Activated naive CD8-positive, alpha-beta T cell treated with anti-CD3 and anti-CD28 coated beads, Interleukin-2, amount 10 ng/mL, durations not matched to agents 7 days and 5 days (primary cell): ENCODE measurements around the gene GOLPH3L. TPM values are rescaled to one million over a fixed set of nuclear protein-coding genes. Genes with fewer than 3 reads are reported as not detected.
"Not testable (repeated sequence)": the region's sequence is repeated elsewhere in the genome, so short reads cannot be mapped to it uniquely, and the experiment has no call there.

Experiments
- ATAC-seq: fragments of 150-1000 bp; cut with Tn5 transposase; one replicate; pipeline ENCODE4 v1.10.0; 2021; ENCODE audit warnings: low read depth, moderate library complexity
- POLR2A ChIA-PET: fragments of 350-600 bp; sonication (Branson Sonifier 250); formaldehyde crosslinking; loops from one replicate; lab custom pipeline; 2021; ENCODE audit warnings: antibody characterized with exemption; lab: Charles Lee
- DNase-seq: peaks from one replicate; pipeline ENCODE4 v3.0.0; 2021
- H3K27ac Mint-ChIP-seq: one replicate; pipeline ENCODE4 v1.8.0; 2022; ENCODE audit warnings: mild to moderate bottlenecking, mixed read lengths
- H3K27me3 Mint-ChIP-seq: one replicate; pipeline ENCODE4 v1.8.0; 2022; ENCODE audit warnings: mild to moderate bottlenecking, moderate library complexity, mixed read lengths
- H3K36me3 Mint-ChIP-seq: one replicate; pipeline ENCODE4 v1.8.0; 2021; ENCODE audit warnings: mild to moderate bottlenecking, mixed read lengths
- H3K4me1 Mint-ChIP-seq: one replicate; pipeline ENCODE4 v1.8.0; 2021; ENCODE audit warnings: mixed read lengths
- H3K4me3 Mint-ChIP-seq: one replicate; pipeline ENCODE4 v1.8.0; 2022; ENCODE audit warnings: mild to moderate bottlenecking, moderate library complexity, mixed read lengths
- H3K9me3 Mint-ChIP-seq: one replicate; pipeline ENCODE4 v1.8.0; 2021; ENCODE audit warnings: mixed read lengths
- total RNA-seq, 2 experiments: library from RNA; stranded (reverse); gene quantifications; one replicate each; pipeline ENCODE4 v1.2.3, GENCODE V29; 2021

Gene GOLPH3L
- total RNA-seq, result 10 to 100 TPM; 22.2 to 22.6 TPM

- DNase-seq, result peak; percentile 79
- POLR2A ChIA-PET, result interaction anchor here (0.6 to 2.4 kb wide), 11 partner anchors 11 to 333 kb away, joined by 3 to 15 read pairs (median 4); partner anchors contain the start of genes ENSA, MCL1, RPRD2 and SETDB1
- Mint-ChIP-seq H3K4me1 (peaks cover 18% of the 10 kb centered on the region), H3K4me3 (peak within 1 kb of the TSS; percentile 99), H3K27ac (peak within 1 kb of the TSS; percentile 90), H3K9me3 (no peaks in the 10 kb centered on the region), H3K27me3 (peaks cover 12% of the 10 kb centered on the region), H3K36me3 (peaks cover 7% of the 10 kb centered on the region)
- ATAC-seq, result peak; percentile 100
Measured at GRCh38 chr1:150696995-150697927, at the start of gene GOLPH3L. Gene GOLPH3L (minus strand): TSS chr1:150697154. CDS start chr1:150694838, 2,316 bp downstream.

GRCh38 chr1:150730130-150730721, 33.3 kb upstream of the GOLPH3L start:
- H3K36me3 Mint-ChIP-seq, result peaks cover 1% of the 10 kb centered on the region
- DNase-seq, result no peak
- peaks cover under 1% of the 10 kb centered on the region for H3K4me1 Mint-ChIP-seq
- no peak for ATAC-seq
- no peaks in the 10 kb centered on the region for H3K27me3 Mint-ChIP-seq
- no peak overlapping the region for H3K4me3 Mint-ChIP-seq
- POLR2A ChIA-PET, result no interaction called here
- no peak overlapping the region for H3K27ac Mint-ChIP-seq
- no peaks in the 10 kb centered on the region for H3K9me3 Mint-ChIP-seq

GRCh38 chr1:150724336-150724735, 27.4 kb upstream of the GOLPH3L start:
- POLR2A ChIA-PET, result interaction anchor here (0.6 kb wide), 1 partner anchor 150 kb away, joined by 3 read pairs; no protein-coding TSS in a partner anchor

GRCh38 chr1:150720703-150721102, 23.7 kb upstream of the GOLPH3L start, which contains the start of gene HORMAD1:
Gene HORMAD1 (minus strand): TSS chr1:150720895. CDS start chr1:150719505, 1,390 bp downstream.
- Mint-ChIP-seq H3K36me3 (peaks cover 2% of the 10 kb centered on the region), H3K27ac (no peak within 1 kb of the TSS), H3K4me1 (no peaks in the 10 kb centered on the region), H3K27me3 (peaks cover 2% of the 10 kb centered on the region), H3K4me3 (no peak within 1 kb of the TSS), H3K9me3 (no peaks in the 10 kb centered on the region)
- no peak for DNase-seq
- no peak for ATAC-seq
- POLR2A ChIA-PET, result no interaction called here

More at GRCh38 chr1:150724336-150724735, 27.4 kb upstream of the GOLPH3L start:
- Mint-ChIP-seq H3K4me3 (no peak overlapping the region), H3K36me3 (peaks cover 2% of the 10 kb centered on the region), H3K9me3 (no peaks in the 10 kb centered on the region), H3K4me1 (no peaks in the 10 kb centered on the region), H3K27ac (no peak overlapping the region), H3K27me3 (peaks cover 2% of the 10 kb centered on the region)
- ATAC-seq, result no peak
- no peak for DNase-seq

DNA sequence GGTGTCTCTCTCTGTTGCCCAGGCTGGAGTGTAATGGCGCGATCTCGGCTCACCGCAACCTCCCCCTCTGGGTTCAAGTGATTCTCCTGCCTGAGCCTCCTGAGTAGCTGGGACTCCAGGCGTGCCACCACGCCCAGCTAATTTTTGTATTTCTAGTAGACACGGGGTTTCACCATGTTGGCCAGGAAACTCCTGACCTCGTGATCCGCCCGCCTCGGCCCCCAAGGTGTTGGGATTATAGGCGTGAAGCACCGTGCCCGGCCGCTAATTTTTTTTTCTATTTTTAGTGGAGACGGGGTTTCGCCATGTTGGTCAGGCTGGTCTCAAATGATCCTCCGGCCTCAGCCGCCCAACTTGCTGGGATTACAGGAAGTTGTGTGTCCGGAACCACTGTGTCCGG, 23.1 kb upstream of the GOLPH3L start:
- DNase-seq (no peak), ATAC-seq (no peak)
- Mint-ChIP-seq H3K4me1 (no peaks in the 10 kb centered on the region), H3K4me3 (no peak overlapping the region), H3K9me3 (no peaks in the 10 kb centered on the region), H3K27ac (no peak overlapping the region), H3K36me3 (peaks cover 2% of the 10 kb centered on the region), H3K27me3 (peaks cover 2% of the 10 kb centered on the region)
- POLR2A ChIA-PET, result no interaction called here

DNA sequence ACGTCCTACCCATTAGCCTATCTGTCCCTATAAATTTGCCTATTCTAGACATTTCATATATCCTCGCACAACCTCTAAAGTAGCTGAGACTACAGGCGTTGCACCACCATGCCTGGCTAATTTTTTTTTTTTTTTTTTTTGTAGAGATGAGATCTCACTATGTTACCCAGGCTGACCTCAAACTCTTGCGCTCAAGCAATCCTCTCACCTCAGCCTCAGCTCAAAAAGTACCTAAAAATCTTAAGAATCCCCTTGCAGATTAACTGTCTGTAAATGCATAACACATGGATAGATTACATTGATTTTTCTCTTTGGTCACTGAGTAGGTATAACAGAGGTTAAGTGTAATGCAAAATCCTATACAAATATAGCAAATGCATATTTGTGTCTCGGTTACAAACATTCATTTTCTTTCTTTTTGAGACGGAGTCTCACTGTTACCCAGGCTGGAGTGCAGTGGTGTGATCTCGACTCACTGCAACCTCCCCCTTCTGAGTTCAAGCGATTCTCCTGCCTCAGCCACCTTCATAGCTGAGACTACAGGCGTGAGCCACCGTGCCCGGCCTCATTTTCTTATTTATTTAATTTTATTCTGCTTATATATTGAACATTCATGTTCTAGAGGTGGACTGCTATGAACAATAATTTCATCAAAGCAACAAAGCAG, 21.4 kb upstream of the GOLPH3L start:
- no peaks in the 10 kb centered on the region for H3K4me1 Mint-ChIP-seq
- POLR2A ChIA-PET, result no interaction called here

DNA sequence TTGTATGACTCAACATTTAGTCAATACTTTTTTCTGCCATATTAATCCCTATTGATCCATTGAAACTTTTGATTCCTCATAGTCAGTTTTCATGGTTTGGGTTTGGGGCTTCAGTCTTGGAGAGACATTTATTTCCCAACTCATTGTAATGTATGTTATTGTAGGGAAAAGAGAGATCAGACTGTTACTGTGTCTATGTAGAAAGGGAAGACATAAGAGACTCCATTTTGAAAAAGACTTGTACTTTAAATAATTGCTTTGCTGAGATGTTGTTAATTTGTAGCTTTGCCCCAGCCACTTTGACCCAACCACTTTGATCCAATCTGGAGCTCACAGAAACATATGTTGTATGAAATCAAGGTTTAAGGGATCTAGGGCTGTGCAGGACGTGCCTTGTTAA, 12.1 kb upstream of the GOLPH3L start:
- H3K4me3 Mint-ChIP-seq, H3K4me1 Mint-ChIP-seq, H3K27ac Mint-ChIP-seq, ATAC-seq, H3K9me3 Mint-ChIP-seq, H3K36me3 Mint-ChIP-seq, DNase-seq, POLR2A ChIA-PET, H3K27me3 Mint-ChIP-seq: not testable (repeated sequence)

More for the DNA sequence above, 21.4 kb upstream of the GOLPH3L start:
- no peak for DNase-seq
- Mint-ChIP-seq H3K36me3 (no peaks in the 10 kb centered on the region), H3K4me3 (no peak overlapping the region), H3K27me3 (peaks cover 2% of the 10 kb centered on the region), H3K27ac (no peak overlapping the region), H3K9me3 (no peaks in the 10 kb centered on the region)
- no peak for ATAC-seq

DNA sequence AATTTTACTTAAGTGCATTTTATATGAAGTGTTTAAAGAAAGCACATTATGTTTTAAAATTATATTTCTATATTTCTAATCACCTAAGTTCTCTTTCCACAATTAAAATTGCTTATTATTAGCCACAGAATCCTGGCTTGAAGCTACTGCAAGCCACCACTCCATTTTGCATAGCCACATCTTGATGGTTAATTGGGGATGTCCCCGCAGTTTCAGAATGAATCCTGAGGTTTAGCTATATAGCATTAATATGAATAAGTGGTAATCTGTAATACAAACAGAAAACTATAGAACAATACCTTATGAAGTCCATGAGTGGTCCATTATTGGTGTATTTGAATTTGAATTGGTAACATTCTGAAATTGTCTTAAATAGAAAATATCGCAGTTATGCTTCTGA, 11.6 kb upstream of the GOLPH3L start:
- Mint-ChIP-seq H3K4me1 (no peaks in the 10 kb centered on the region), H3K9me3 (no peaks in the 10 kb centered on the region), H3K4me3 (no peak overlapping the region), H3K27ac (no peak overlapping the region), H3K27me3 (peaks cover 12% of the 10 kb centered on the region), H3K36me3 (no peaks in the 10 kb centered on the region)
- no peak for ATAC-seq
- DNase-seq, result no peak
- POLR2A ChIA-PET, result no interaction called here

DNA sequence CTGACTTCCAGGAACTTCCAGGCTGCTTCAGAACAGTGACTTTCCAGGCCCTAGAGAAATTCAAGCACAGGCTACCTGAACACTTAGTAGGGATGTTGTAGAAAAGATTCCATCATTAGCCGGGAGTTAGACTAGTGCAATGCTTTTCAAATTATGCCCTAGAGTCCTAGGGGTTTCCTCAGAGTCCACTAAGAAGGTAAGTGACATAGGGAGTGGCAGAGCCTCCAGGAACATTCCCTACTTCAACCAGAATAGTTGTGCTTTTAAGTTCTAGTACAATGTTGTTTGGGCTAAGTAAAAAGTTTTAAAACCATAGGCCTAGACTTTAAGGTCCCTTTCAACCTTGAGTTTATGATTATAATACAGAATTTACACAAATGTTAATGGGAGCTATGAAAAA, 9.1 kb upstream of the GOLPH3L start:
- H3K9me3 Mint-ChIP-seq, result no peaks in the 10 kb centered on the region
- no peak overlapping the region for H3K27ac Mint-ChIP-seq
- no peaks in the 10 kb centered on the region for H3K4me1 Mint-ChIP-seq
- H3K36me3 Mint-ChIP-seq, result no peaks in the 10 kb centered on the region
- no peak for DNase-seq
- H3K4me3 Mint-ChIP-seq, result no peak overlapping the region
- POLR2A ChIA-PET, result no interaction called here
- H3K27me3 Mint-ChIP-seq, result peaks cover 17% of the 10 kb centered on the region
- ATAC-seq, result no peak

GRCh38 chr1:150703427-150703826, 6.5 kb upstream of the GOLPH3L start:
- no peak for ATAC-seq
- no peak for DNase-seq
- peaks cover 21% of the 10 kb centered on the region for H3K27me3 Mint-ChIP-seq
- H3K36me3 Mint-ChIP-seq, result no peaks in the 10 kb centered on the region
- POLR2A ChIA-PET, result no interaction called here
- no peak overlapping the region for H3K4me3 Mint-ChIP-seq
- H3K4me1 Mint-ChIP-seq, result no peaks in the 10 kb centered on the region
- H3K27ac Mint-ChIP-seq, result no peak overlapping the region
- no peaks in the 10 kb centered on the region for H3K9me3 Mint-ChIP-seq

DNA sequence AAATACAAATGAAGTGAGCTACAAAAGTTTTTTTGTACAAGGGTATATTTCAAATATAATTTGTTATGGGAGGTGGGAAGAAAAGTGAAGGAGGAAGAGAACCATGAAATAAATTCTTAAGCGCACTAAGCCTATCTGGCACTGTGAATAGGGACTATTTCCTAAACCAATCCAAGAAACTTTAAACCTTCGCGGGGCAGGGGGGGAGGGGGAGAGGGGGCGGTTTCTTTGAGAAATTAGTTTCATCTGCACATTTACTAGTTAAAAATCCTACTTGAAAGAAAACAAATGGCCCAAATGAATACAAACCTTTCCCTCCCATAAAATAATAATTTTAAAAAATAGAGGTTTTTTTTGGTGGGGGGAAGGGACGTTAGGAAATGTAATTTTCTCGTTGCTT, 364 bp downstream of the GOLPH3L start:
- Mint-ChIP-seq H3K9me3 (no peaks in the 10 kb centered on the region), H3K4me1 (peaks cover 18% of the 10 kb centered on the region), H3K36me3 (peaks cover 7% of the 10 kb centered on the region), H3K4me3 (peak overlapping the region; percentile 99), H3K27me3 (peaks cover 12% of the 10 kb centered on the region), H3K27ac (peak overlapping the region; percentile 90)
- POLR2A ChIA-PET, result interaction anchor here (0.6 to 2.4 kb wide), 10 partner anchors 10 to 333 kb away, joined by 3 to 15 read pairs (median 4); partner anchors contain the start of genes ENSA, MCL1, RPRD2 and SETDB1
- DNase-seq (no peak), ATAC-seq (no peak)

- Mint-ChIP-seq H3K4me1 (peaks cover 18% of the 10 kb centered on the region), H3K27ac (no peak overlapping the region), H3K9me3 (no peaks in the 10 kb centered on the region), H3K4me3 (peak overlapping the region; percentile 99), H3K36me3 (peaks cover 10% of the 10 kb centered on the region), H3K27me3 (peaks cover 10% of the 10 kb centered on the region)
- POLR2A ChIA-PET, result interaction anchor here (0.6 to 2.4 kb wide), 5 partner anchors 117 to 332 kb away, joined by 3 to 10 read pairs (median 5); partner anchors contain the start of genes MCL1 and RPRD2
- ATAC-seq (no peak), DNase-seq (no peak)
Measured at GRCh38 chr1:150696162-150696561, 792 bp downstream of the GOLPH3L start.

- Mint-ChIP-seq H3K4me3 (peak overlapping the region; percentile 38), H3K36me3 (peaks cover 11% of the 10 kb centered on the region), H3K4me1 (peaks cover 19% of the 10 kb centered on the region), H3K27ac (no peak overlapping the region), H3K27me3 (peaks cover 6% of the 10 kb centered on the region), H3K9me3 (no peaks in the 10 kb centered on the region)
- POLR2A ChIA-PET, result interaction anchor here (2.4 kb wide), 1 partner anchor 116 kb away, joined by 10 read pairs; the partner anchor contains the start of gene MCL1
- DNase-seq, result no peak
- ATAC-seq, result no peak
Measured at GRCh38 chr1:150695561-150695960, 1.4 kb downstream of the GOLPH3L start.
